Measurements from ENCODE around the gene FYCO1.
"Not testable (repeated sequence)": the region's sequence is repeated elsewhere in the genome, so short reads cannot be mapped to it uniquely, and the experiment has no call there.

Gene FYCO1

GRCh38 chr3:46010519-46011113 lies 15.0 kb upstream of the FYCO1 start:
- DNase-seq (ENCODE audit: extremely low read depth in 1 of 2, low read depth in 1 of 2): no peak

- no peak for DNase-seq (ENCODE audit: extremely low read depth in 1 of 2, low read depth in 1 of 2)
Measured at GRCh38 chr3:46008058-46008457, 12.4 kb upstream of the FYCO1 start.

DNA sequence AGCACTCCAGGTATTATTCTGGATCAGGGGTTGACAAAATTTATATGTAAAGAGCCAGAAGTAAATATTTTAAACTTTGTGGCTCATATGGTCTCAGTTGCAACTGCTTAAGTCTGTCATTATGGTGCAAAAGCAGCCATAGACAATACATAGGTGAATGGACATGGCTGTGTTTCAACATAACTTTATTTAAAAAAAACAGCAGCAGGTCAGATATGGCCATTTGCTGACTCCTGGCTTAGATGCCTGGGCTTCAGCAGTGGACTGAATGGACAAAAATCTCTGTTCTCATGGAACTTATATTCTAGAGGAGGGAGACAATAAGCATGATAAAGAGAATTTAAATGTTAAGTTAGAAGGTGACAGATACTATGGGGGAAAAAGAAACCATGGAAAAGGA lies 11.7 kb upstream of the FYCO1 start:
- no peak for DNase-seq (ENCODE audit: extremely low read depth in 1 of 2, low read depth in 1 of 2)

GRCh38 chr3:46006238-46007032 lies 10.8 kb upstream of the FYCO1 start:
- DNase-seq (ENCODE audit: extremely low read depth in 1 of 2, low read depth in 1 of 2): no peak

DNA sequence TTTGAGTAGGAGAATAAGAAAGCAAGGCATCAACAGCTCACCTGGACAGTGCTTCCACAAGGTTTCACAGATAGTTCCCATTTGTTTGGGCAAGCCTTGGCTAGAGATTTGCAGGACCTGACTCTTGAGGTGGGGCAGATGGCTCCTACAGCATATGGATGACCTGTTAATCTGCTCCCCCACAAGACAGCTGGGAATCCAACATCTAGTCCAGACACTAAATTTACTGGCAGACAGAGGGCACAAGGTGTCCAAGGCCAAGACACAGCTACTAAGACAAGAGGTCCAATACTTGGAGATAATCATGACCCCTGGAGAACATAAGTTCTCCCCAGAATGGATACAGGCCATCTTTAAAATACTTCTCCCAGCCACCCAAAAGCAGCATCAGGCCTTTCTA lies 8.1 kb upstream of the FYCO1 start:
- DNase-seq (ENCODE audit: extremely low read depth in 1 of 2, low read depth in 1 of 2): not testable (repeated sequence)

DNA sequence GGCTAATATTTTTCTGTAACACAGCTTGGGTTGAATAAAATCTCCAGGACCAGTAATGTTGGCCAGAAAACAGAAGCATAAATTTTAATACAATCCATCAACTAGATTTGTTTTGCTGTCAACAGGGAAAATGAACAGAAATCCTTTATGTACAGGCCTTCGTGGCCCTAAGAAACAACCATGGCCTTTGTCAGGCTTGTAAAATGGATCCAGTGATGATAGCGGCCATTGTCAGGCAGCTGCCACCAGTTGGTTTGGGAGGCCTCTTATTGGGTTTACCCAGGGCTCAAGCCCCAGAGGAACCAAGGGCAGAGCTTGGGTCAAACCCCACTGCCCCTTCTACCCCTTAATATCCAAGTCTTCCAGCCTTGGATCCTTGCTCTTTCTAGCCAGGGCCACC lies 5.6 kb upstream of the FYCO1 start:
- DNase-seq (ENCODE audit: extremely low read depth in 1 of 2, low read depth in 1 of 2): no peak

GRCh38 chr3:45997942-45998341 lies 2.3 kb upstream of the FYCO1 start:
- no peak for DNase-seq (ENCODE audit: extremely low read depth in 1 of 2, low read depth in 1 of 2)

GRCh38 chr3:45997499-45997898 lies 1.9 kb upstream of the FYCO1 start:
- DNase-seq (ENCODE audit: extremely low read depth in 1 of 2, low read depth in 1 of 2): not testable (repeated sequence)

DNA sequence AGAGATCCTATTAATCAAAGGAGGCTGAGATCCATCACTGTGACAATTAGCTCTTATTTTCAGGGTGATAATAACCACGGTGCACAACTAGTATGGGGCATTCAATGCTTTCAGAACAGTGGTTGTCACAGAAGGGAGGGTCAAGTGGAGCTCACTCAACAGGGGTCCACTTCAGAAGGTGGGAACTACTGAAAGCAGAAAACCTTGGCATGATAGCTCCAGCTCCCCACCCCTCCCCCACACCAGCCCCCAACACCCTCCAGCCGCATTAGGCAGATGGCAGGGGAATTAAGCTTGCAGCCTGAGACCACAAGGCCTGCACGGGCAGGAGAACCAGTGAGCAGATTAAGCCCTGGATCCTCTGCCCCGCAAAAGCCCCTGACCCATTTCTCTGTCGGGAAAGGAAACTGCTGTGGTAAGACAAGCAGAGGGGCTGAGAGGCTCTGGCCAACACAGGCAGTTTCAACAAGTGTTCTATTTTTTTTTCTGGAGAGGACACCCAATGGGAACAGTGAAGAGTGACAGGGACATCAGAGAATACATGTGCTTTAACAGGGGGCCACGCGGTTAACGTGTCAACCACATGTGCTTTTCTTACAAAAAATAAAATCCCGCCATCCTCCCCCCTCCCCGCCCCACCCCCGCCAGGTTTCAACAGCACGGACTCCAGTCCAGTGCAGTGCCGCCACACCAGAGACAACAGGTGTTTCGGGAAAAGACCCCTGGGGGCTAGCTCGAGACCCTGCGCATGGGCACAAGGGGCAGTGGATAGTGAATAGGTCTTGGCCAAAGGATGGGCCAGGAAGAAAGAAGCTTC lies 997 bp downstream of the FYCO1 start:
- DNase-seq (ENCODE audit: extremely low read depth in 1 of 2, low read depth in 1 of 2): peak; percentile 37 to 47

DNA sequence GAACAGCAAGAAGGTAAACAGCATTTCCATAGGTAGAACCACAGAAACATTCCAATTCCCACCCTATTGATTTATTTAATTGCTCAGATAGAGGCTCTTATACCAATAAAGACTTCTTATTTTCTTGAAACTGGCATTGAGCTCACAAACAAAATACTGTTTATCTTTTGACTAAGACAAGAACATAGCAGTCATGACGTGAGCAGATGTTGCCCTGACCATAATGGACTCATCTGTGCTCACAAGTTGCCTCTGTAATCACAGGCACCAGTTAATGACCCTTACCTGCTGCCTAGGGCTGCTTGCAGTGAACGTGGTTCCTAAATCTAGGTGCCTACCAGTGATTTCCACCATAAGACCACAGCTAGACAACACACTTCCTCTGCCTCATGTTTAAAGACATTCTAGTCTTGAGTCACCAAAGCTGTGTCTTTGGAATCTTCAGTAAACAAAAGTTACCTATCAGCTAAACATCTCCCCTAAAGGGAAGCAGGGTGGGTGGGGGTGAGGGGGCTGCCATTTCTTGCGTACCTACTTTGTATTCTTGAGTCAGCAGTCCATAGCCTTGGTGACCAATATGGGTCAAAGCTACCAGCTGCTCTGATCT lies 2.1 kb downstream of the FYCO1 start:
- no peak for DNase-seq (ENCODE audit: extremely low read depth in 1 of 2, low read depth in 1 of 2)

DNA sequence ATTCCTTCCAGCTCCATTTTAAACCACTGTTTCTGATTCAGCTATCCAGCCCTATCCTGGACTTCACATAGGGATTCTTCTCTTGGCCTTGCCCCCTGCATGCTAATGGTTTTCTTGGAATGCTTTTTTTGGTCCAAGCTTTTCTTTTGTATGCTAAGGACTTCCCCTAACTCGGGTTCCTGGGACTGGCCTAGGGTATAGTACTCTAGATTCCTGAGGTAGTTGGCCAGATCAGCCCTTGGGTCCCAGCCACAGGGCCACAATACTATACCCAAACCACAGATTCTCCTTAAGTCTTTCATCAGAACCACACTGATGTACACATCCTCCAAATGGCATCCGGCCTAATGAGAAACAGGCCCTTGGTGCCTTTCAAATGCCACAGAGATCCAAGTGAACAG lies 2.8 kb downstream of the FYCO1 start:
- no peak for DNase-seq (ENCODE audit: extremely low read depth in 1 of 2, low read depth in 1 of 2)

GRCh38 chr3:45992133-45992729 lies 3.4 kb downstream of the FYCO1 start:
- DNase-seq (ENCODE audit: extremely low read depth in 1 of 2, low read depth in 1 of 2): no peak

DNA sequence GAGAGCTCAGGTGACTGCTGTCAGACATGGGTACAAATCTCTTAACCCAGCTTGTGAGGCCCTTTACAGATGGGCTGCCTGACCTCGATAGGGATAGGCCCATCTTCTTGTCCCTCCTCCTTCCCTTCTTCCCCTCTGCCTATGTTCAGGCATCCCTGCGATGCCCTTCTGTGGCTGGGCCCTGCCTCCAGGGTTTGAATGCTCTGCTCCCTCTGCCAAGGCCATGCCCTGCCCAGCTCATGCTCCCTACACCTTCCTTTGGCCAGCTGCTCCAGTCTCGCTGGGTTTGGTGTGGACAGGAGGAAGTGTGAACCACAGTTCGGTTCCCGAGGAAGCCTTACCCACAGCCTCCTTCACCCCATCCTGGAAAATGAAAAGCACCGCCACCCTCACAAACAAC lies 4.3 kb downstream of the FYCO1 start:
- DNase-seq (ENCODE audit: extremely low read depth in 1 of 2, low read depth in 1 of 2): no peak

GRCh38 chr3:45990181-45990580 lies 5.4 kb downstream of the FYCO1 start:
- no peak for DNase-seq (ENCODE audit: extremely low read depth in 1 of 2, low read depth in 1 of 2)

GRCh38 chr3:45988804-45989203 lies 6.8 kb downstream of the FYCO1 start:
- no peak for DNase-seq (ENCODE audit: extremely low read depth in 1 of 2, low read depth in 1 of 2)

DNA sequence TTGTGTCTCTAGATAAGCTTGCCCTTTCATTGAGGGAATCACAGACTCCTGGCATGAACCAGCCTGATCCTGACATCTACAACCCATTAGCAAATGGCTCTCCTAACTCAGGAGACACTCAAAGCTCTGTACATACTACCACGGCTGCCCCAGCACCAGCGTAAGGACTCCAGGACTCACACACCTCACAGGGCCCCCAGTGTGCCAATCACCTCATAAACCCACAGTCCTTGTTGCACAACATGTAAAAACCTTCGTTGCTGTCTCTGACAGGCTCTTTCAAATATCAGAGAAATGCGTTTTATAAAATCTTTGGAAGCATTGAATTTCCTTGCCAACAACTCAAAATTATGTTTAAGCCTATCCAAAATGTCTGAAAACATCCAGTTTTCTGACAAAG lies 7.3 kb downstream of the FYCO1 start:
- no peak for DNase-seq (ENCODE audit: extremely low read depth in 1 of 2, low read depth in 1 of 2)

DNA sequence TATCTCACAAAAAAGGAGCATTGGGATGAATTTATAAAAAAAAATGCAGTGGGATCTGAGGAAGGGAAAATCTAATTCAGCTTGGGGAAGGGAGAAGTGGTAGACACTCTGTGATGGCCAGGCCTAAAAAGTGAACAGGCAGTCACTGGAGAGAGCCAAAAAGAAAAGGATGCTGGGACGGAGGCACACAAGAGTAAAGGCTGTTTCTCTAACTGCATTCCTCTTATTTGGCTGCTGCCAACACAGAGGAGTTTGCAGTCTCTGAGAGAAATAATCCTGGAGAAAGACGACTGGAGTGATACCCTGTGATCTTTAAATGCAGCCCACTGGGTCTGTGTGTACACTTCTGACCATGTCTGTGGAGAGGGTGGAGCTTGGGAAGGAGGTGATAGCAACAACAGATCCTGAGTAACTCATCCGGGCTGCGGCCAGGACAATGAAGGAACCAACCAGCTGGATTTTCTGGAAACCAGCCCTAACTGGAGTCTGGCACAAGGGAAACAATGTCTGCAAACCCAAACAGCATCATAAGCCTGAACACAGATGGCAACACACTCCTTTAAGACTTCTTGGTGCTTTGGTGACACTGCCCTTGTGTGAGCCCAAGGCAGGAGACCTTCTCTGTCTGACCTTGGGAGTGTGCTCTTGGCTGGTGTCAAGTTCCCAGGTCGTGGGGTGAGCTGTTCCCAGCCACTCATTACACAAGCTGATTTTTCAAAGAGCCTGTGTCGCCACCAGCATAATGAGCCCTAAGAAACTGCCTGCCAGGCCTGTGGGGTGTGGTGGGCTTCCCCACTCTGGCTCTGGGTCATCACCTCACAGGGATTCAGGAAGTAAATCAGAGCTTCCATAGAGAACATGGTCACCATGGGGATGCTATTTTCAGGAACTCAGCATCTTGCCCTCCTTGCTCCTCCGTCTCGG lies 8.0 kb downstream of the FYCO1 start:
- DNase-seq (ENCODE audit: extremely low read depth in 1 of 2, low read depth in 1 of 2): no peak

GRCh38 chr3:45986303-45986982 lies 9.2 kb downstream of the FYCO1 start:
- no peak for DNase-seq (ENCODE audit: extremely low read depth in 1 of 2, low read depth in 1 of 2)

DNA sequence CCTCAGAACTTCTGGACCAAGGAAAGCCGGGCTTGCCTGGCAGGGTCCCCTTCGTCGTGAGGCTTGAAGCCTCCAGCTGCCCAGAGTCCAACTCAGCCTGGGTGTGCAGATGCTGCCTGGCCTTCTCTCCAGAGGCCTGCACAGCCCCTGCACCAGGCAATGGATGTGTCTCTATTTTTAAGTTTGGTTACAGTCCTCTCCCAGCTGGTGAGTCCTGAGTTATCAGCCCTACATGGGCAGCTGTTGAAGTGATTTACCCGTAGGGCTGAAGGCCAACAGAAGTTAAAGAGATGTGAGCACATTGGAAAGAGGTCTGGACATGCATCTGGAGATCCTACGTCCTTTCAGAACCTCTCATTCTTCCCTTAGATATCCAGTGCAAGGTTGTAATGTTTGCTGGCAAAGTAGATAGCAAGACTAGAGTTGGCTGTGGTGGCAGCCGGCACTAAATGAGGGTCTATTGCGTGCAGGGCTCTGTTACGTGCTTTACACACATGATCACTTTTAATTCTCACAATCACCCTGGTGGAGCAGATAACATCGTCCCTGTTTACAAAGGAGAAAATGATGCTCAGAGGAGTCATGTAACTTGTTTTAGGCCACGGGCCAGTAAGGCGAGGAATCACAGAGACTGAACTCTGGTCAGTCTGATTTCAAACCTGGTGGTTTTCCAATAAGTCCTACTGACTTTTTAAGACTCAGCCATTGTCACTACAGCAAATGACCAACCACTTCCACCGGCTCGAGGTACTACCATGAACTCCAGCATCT lies 9.9 kb downstream of the FYCO1 start:
- DNase-seq (ENCODE audit: extremely low read depth in 1 of 2, low read depth in 1 of 2): no peak
